ENCODE data around the gene CACTIN.

CACTIN gene

DNA sequence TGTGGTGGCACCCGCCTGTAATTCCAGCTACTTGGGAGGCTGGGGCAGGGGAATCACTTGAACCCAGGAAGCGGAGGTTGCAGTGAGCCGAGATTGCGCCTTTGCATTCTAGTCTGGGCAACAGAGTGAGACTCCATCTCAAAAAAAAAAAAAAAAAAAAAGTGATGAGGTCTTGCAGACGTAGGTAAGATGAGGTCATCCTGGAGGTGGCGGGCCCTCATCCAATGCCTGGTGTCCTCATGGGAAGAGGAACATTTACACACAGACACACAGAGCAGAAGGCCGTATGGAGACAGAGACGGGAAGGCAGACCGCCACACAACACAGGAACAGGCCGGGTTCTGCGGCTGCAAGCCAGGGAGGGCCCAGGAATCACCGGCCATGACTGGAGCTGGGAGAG is 4.4 kb downstream of the CACTIN start:
- no peak for DNase-seq

GRCh38 chr19:3621689-3622088 is 4.9 kb downstream of the CACTIN start:
- no peak for DNase-seq

DNA sequence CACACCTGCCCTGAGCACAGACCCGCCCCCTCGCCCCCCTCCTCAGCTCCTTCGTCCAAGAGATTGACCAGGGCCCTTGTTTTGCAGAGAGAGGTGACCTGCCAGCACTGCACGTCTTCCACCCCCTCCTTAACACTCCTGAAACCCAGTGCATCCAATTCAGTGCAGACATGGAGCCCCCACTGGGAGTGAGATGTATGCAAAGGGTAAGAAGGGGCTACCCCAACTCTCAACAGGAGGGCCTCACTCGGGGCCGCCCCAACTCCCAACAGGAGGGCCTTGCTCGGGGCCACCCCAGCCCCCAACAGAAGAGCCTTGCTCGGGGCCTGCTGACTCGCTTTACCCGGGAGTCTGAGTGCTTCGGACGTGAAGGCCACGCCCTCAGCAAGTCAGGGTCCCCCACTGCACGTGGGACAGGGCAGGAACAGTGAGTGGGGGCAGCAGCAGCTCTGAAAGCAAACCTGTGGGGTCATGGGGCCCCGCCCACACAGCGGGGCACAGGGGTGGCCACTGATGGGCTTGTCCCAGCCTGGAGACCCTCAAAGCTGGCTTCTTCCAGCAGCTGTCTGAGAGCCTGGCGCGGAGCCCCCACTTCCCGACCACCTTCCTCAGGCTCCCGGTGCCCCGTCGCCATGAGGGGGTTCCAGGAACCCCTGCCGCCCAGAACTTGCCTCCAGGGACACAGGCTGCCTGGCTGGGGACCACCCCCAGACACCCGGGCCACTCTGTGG is 5.6 kb downstream of the CACTIN start:
- DNase-seq = no peak

DNA sequence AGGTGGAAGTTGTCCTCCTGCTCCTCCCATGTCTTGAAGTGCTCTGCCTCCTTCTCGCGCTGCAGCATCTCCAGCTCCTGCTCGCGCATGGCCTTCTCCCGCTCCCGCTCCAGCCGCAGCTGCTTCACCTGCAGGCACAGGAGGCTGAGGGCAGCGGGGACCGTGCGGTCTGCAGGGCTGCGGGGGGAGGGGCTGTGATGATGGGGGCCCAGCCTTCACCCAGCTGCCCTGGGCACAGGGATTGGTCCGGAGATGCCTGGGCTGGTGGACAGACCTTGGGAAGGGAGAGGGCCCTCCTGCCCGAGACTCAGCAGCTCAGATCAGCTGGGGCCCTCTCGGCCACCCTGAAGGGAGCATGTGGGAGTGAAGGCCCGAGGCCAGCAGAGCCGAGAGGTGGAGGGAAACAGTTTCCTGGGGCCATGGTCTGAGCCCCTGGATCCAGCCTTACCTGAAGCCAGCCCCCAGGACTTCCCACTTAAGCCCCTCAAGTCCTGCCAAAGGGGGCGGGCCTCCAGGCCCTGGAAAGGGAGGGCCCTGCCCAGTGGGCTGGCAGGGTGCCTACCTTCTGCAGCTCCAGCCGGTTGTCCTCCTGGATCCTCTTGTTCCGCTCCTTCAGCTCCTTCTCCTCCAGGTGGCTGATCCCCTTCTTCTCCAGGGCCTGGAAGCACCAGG is 6.3 kb downstream of the CACTIN start:
- DNase-seq = no peak

DNA sequence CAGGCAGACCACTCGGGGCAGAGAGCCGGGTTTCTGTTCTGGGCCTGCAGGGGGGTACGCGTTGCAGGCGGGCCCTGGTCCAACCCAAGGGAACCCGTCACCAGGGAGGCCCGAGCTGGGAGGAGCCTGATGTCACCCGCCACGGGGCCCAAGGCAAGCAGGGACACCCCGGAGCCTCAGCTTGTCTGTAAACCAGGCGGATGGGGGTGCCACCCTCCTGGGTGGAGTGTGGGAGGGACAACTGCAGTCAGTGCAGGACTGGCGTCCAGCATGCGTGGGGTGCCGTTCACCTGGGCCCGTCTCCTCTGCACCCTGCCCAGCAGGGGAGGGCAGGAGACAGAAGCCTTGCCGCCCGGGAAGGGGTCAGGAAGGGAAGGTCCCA is 7.0 kb downstream of the CACTIN start:
- no peak for DNase-seq

DNA sequence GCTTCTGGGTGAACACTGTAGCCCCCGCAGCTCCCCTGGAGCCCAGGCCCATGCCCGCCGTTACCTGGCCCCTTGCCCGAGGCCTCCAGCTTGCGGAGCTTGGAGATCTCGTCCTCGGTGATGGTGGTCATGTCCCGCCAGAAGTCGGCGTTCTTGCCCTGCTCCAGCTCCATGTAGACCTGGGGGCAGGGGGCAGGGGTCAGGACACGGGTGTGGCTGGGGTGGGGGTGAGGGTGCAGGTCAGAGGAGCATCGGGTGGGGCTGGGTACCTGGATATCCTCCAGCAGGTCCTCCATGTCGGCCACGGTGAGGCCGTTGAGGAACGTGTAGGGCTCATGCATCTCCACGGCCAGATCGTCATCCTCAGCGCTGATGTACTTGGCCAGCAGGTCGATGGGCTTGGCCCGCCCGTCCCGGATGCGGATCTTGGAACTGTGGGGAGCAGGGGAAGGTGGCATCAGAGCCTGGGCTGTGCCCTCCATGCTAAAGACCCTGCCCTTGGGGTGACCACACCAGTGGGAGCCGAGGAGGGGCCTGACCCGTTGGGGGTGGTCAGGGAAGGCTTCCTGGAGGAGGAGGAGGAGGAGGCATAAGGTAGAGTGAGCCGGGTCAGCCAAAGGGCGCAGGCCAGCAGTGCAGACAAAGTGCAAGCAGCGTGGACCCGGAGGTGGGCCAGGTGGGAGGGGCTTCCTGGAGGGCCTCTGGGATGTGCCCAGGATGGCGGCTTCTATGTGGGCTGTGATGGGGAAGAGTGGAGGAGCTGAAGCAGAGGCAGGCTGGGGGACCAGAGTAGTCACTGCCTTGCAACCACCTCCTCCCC is 7.6 kb downstream of the CACTIN start:
- no peak for DNase-seq

DNA sequence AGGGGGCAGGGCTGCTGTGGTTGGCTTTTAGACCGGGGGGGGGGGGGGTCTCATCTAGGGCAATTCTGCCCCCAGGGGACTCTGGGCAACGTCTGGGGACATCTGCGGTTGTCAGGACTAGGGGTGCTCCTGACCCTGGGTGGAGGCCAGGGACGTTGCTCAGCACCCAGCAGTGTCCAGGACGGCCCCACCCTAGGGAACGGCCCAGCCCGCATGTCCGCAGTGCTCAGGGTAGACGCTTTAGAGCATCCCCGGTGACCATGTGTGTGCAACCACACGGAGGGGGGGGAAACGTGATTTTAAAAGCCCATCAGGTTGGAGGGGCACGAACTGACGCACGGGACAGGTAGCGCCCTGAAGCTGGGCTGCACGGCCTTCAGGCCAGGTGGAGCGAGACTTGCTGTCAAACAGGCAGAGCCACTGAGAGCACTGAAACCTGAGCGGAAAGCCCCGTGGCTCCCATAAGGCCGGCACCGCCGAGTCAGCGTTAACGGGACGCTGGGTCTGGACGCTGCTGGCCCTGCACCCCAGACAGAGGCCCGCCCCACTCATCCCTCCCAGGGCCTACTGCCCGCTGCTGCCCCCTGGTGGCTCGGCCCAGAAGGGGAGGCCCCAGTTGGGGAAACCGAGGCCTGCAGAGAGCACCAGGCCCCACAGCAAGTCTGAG is 8.3 kb downstream of the CACTIN start:
- DNase-seq = no peak

GRCh38 chr19:3617463-3617862 is 9.1 kb downstream of the CACTIN start:
- DNase-seq = no peak

- DNase-seq = no peak
These were observed 11.0 kb downstream of the CACTIN start for GRCh38 chr19:3615524-3616135.

- no peak for DNase-seq
These were observed 11.6 kb downstream of the CACTIN start for GRCh38 chr19:3614858-3615505.

DNA sequence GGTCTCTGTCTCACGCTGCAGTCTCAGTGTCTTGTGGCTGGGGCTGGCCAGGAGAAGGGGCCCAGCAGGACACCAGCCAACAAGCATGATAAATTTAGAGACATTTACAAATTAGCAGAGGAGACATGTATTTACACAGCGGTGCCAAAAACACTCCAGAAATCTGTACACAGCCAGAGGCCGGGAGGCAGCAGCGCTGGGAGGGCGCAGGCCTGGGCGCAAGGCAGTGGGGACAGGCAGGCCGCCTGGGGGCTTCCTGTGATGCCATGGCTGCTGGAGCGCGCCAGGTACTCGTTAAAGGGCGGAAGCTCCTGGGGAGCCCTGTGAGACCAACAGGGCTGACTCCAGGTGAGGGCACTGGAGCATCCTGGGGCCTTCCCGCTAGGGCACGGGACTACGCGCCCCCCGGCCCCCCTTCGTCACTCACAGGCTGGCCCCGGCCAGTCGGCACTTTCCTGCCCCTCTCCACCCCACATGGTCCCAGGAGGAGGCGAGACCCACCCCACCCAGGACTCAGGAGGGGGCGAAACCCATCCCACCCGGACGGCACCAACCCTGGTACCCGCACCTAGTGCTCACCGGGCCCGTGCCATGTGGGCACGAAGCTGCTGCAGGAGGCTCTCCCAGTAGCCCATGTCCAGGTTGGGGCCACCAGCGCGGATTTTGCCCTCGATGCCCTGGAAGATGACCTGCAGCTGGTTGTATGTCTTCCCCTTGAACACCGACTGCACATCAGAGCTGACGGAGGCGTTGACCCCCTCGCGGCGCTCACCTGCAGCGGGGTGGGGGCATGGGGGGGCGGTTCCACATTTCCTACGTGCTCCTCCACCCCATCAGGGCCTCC is 12.6 kb downstream of the CACTIN start:
- no peak for DNase-seq

- DNase-seq = no peak
These were observed 13.5 kb downstream of the CACTIN start for GRCh38 chr19:3612901-3613741.

- no peak for DNase-seq
These were observed 14.3 kb downstream of the CACTIN start for GRCh38 chr19:3612330-3612729.

- DNase-seq = no peak
These were observed 14.7 kb downstream of the CACTIN start for GRCh38 chr19:3611841-3612240.

- DNase-seq = no peak
These were observed 15.6 kb downstream of the CACTIN start for GRCh38 chr19:3610745-3611717.

GRCh38 chr19:3609779-3610719 is 16.5 kb downstream of the CACTIN start:
- DNase-seq = no peak

DNA sequence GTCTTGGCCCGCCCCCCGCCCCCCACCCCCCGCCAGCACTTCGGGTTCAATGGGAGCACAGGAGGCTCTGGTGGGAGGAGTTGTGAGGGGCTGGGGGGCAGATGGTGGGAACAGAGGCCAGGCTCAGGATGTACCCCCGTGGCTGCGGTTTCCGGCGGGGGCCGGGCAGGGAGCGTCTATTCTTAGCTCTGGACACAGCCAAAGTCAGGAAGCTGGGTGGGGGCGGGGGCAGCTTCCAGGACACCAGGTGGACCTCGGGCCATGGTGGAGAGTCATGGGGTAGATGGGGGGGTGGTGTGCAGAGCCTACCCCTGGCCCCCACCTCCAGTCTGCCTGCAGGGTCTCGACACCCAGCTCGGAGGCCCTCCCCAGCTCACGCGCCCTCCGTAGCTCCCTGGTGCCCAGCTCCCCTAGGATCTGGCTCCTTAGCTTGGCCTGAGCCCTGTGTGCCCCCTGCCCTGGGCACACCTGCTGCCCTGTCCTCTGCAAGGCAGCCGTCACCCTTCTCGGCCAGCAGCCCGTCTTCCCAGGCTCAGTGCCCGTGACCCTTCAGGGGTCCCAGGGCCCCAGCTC is 17.8 kb downstream of the CACTIN start:
- no peak for DNase-seq

Data from NCI-H1417 treated with DMSO at 0.1 percent for 48 hours (cell line).